GM12891 (cell line): ENCODE measurements around the gene COX6B2.

Experiments used
- DNase-seq: peaks from one replicate; pipeline ENCODE4 v3.0.0; 2011; ENCODE audit warnings: low spot score; ENCODE audit not compliant: insufficient read length
- FAIRE-seq: peaks from 2 replicates; lab custom pipeline; 2011; peaks lifted over from hg19 to GRCh38; lab: Jason Lieb, UNC
- PAX5 ChIP-seq: IDR thresholded peaks from 2 replicates; pipeline ENCODE4 v1.6.1; 2011; ENCODE audit warnings: low read length, moderate library complexity, mild to moderate bottlenecking; ENCODE audit not compliant: insufficient read depth, severe bottlenecking
- POLR2A ChIP-seq: IDR thresholded peaks from 2 replicates; pipeline ENCODE4 v1.6.1; 2011; ENCODE audit warnings: low read depth, low read length, control low read depth
- POLR2AphosphoS5 ChIP-seq: IDR thresholded peaks from 2 replicates; pipeline ENCODE4 v1.6.1; 2011; ENCODE audit warnings: low read depth, low read length, control low read depth
- POU2F2 ChIP-seq: IDR thresholded peaks from 2 replicates; pipeline ENCODE4 v1.6.1; 2011; ENCODE audit warnings: low read depth, mild to moderate bottlenecking, control low read depth, low read length, moderate library complexity
- SPI1 ChIP-seq: IDR thresholded peaks from 2 replicates; pipeline ENCODE4 v1.6.1; 2011; ENCODE audit warnings: low read depth, low read length, control low read depth
- TAF1 ChIP-seq: IDR thresholded peaks from 2 replicates; pipeline ENCODE4 v1.6.1; 2011; ENCODE audit warnings: low read depth, low read length, control low read depth

Gene COX6B2

GRCh38 chr19:55383279-55384130 lies 29.0 kb upstream of the COX6B2 start:
- FAIRE-seq (peak; percentile 26), DNase-seq (peak; percentile 84)
- no peak for TF ChIP-seq POLR2A
- no peak for TF ChIP-seq SPI1
- TF ChIP-seq TAF1: no peak
- TF ChIP-seq PAX5: no peak
- no peak for TF ChIP-seq POU2F2
- TF ChIP-seq POLR2AphosphoS5: no peak

GRCh38 chr19:55382522-55383054 lies 28.1 kb upstream of the COX6B2 start:
- DNase-seq: no peak
- TF ChIP-seq PAX5: no peak
- TF ChIP-seq POU2F2: no peak
- no peak for TF ChIP-seq POLR2A
- TF ChIP-seq SPI1: no peak
- no peak for TF ChIP-seq POLR2AphosphoS5
- no peak for TF ChIP-seq TAF1
- FAIRE-seq: no peak

- TF ChIP-seq PAX5 (no peak), TAF1 (no peak)
- FAIRE-seq (no peak), DNase-seq (no peak)
Measured at GRCh38 chr19:55382013-55382412, 27.5 kb upstream of the COX6B2 start.

GRCh38 chr19:55379174-55379573 lies 24.7 kb upstream of the COX6B2 start:
- TF ChIP-seq SPI1 (no peak), PAX5 (no peak), POLR2AphosphoS5 (no peak), POU2F2 (no peak), TAF1 (no peak), POLR2A (no peak)
- FAIRE-seq (no peak), DNase-seq (no peak)

DNA sequence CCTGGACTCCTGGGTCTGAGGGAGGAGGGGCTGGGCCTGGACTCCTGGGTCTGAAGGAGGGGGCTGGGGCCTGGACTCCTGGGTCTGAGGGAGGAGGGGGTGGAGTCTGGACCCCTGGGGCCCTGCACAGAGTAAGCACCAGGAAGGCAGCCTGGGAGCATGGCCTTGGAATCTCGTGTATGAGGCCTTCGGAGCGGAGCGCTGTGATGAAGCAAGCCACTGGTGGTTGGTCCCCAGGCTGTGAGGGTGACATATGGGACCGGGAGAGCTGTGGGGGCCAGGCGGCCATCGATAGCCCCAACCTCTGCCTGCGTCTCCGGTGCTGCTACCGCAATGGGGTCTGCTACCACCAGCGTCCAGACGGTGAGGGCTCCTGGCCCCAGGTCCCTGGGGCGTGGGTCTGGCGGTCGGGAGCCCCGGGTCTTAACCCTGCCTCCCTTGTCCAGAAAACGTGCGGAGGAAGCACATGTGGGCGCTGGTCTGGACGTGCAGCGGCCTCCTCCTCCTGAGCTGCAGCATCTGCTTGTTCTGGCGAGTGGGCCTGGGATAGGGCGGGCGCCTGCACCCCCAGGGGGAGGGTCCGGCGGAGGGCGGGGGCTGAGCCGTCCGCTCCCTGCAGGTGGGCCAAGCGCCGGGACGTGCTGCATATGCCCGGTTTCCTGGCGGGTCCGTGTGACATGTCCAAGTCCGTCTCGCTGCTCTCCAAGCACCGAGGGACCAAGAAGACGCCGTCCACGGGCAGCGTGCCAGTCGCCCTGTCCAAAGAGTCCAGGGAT lies 23.0 kb upstream of the COX6B2 start:
- TF ChIP-seq POLR2A: no peak
- no peak for TF ChIP-seq POLR2AphosphoS5
- no peak for TF ChIP-seq SPI1
- TF ChIP-seq PAX5: no peak
- TF ChIP-seq POU2F2: no peak
- TF ChIP-seq TAF1: no peak
- DNase-seq (no peak), FAIRE-seq (no peak)

DNA sequence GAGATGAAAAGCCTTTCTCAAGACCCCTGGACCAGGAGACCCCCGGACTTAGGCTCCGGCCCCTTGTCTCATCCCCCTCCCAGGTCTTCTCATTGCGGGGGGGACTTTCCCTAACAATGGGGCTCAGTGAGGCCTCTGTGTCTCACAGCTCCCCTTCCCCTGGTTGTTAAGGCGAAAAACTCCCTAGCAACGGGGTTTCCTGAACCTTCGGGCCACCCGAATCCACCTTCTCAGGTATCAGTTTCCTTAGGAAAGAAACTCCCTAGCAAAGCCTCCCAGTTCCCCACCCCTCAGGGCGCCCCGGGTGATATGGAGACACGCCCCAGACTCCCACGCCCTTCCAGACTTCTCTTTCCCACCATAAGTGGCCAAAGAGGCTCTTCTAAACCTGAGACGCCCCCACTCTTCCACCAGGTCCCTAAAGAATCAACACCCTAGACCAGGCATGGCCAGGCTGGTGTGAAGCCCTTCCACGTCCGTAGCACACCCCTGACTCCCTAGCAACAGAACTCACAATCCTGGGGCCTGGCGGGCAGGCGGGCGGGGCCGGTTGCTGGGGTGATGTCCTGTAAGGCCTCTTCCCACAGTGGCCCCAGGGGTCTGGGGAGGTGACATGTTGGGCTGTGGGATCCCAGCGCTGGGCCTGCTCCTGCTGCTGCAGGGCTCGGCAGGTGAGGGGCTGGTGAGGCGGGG lies 21.9 kb upstream of the COX6B2 start, which contains the start of gene TMEM190:
TSS of gene TMEM190 (plus strand) at position 586 of the 693 bp plus-strand sequence. CDS start at position 614, 28 bp downstream.
- TF ChIP-seq PAX5: no peak
- no peak for TF ChIP-seq POLR2A
- TF ChIP-seq SPI1: no peak
- TF ChIP-seq TAF1: no peak
- no peak for TF ChIP-seq POU2F2
- TF ChIP-seq POLR2AphosphoS5: no peak
- DNase-seq (no peak), FAIRE-seq (no peak)

- TF ChIP-seq POU2F2: no peak
- no peak for TF ChIP-seq TAF1
- no peak for TF ChIP-seq POLR2AphosphoS5
- TF ChIP-seq POLR2A: no peak
- no peak for TF ChIP-seq PAX5
- no peak for TF ChIP-seq SPI1
- no peak for FAIRE-seq
- DNase-seq: no peak
Measured at GRCh38 chr19:55373993-55374757, 19.7 kb upstream of the COX6B2 start.

DNA sequence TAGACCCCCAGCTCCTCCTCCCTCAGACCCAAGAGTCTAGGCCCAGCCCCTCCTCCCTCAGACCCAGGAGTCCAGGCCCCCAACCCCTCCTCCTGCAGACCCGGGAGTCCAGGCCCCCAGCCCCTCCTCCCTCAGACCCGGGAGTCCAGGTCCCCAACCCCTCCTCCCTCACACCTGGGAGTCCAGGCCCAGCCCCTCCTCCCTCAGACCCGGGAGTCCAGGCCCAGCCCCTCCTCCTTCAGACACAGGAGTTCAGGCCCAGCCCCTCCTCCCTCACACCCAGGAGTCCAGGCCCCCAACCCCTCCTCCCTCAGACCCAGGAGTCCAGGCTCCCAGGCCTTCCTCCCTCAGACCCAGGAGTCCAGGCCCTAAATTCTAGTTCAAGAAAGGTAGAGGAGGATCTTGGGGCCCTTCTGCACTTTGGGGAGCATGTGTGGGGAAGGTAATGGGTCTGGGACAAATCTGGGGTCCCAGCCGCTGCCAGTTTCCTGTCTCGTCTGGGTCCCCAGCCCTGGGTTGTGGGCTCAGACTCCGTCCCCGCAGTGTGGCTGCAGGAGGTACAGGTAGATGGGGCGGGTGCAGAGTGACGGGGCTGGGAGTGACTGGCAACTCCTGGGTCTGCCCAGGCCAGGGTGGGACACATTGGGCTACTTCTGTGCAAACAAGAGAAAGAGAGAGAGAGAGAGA lies 18.9 kb upstream of the COX6B2 start:
- DNase-seq (no peak), FAIRE-seq (no peak)
- no peak for TF ChIP-seq PAX5
- TF ChIP-seq POLR2A: no peak
- no peak for TF ChIP-seq SPI1
- no peak for TF ChIP-seq POLR2AphosphoS5
- TF ChIP-seq POU2F2: no peak
- TF ChIP-seq TAF1: no peak
